ENCODE results near the gene QSOX2. TPM values are rescaled to one million over a fixed set of nuclear protein-coding genes. Genes with fewer than 3 reads are reported as not detected.
A peak's percentile ranks its signal among the peaks of the same experiment; 100 is the strongest.

QSOX2 gene, protein sequence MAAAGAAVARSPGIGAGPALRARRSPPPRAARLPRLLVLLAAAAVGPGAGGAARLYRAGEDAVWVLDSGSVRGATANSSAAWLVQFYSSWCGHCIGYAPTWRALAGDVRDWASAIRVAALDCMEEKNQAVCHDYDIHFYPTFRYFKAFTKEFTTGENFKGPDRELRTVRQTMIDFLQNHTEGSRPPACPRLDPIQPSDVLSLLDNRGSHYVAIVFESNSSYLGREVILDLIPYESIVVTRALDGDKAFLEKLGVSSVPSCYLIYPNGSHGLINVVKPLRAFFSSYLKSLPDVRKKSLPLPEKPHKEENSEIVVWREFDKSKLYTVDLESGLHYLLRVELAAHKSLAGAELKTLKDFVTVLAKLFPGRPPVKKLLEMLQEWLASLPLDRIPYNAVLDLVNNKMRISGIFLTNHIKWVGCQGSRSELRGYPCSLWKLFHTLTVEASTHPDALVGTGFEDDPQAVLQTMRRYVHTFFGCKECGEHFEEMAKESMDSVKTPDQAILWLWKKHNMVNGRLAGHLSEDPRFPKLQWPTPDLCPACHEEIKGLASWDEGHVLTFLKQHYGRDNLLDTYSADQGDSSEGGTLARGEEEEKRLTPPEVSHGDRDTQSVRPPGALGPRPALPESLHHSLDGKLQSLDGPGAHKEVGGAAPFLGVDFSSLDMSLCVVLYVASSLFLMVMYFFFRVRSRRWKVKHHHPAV
- total RNA-seq, result 24.0 and 24.1 TPM in 2 replicates
- long read RNA-seq, partial matches to known transcripts, result 0 of 3 reads
- long read RNA-seq, other reads (novel, unspliced or antisense), result 3 of 3 reads

DNA sequence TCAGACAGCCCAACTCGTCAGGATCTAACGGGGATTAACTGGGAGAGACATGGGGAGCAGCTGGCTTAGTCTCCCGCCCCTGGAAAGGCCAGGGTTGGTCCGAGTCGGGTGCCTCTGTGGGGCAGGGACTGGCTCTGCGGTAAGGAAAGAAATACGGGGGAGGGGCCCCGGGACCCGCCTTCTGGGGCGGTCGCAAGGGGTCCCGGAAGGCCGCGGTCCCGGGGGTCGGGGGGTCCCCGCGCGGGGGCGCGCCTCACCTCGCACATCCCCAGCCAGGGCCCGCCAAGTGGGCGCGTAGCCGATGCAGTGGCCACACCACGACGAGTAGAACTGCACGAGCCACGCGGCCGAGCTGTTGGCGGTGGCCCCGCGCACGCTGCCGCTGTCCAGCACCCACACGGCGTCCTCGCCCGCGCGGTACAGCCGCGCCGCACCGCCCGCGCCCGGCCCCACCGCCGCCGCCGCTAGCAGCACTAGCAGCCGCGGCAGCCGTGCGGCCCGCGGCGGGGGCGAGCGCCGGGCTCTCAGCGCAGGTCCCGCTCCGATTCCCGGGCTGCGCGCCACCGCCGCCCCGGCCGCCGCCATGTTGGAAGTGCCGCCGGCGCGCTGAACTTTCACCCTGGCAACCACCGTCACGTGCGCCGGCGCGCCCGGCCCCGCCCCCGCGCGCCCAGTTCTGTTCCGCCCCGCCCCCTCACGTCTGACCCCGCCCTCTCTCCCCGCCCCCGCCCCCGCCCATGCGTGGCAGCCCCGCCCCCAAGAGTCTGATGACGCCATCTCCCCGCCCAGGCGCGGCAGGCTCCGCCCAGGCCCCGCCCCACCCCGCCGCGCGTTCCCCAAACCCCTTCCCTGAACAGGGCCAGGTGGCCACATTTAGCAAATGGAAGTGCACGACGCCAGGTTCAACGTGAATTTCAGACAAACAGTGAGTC lies at the start of gene QSOX2:
Gene QSOX2, minus strand, starts transcription at position 594 of the 932 bp plus-strand sequence. Its CDS starts 9 bp downstream, at position 585.
- TF ChIP-seq, protein P1, sequence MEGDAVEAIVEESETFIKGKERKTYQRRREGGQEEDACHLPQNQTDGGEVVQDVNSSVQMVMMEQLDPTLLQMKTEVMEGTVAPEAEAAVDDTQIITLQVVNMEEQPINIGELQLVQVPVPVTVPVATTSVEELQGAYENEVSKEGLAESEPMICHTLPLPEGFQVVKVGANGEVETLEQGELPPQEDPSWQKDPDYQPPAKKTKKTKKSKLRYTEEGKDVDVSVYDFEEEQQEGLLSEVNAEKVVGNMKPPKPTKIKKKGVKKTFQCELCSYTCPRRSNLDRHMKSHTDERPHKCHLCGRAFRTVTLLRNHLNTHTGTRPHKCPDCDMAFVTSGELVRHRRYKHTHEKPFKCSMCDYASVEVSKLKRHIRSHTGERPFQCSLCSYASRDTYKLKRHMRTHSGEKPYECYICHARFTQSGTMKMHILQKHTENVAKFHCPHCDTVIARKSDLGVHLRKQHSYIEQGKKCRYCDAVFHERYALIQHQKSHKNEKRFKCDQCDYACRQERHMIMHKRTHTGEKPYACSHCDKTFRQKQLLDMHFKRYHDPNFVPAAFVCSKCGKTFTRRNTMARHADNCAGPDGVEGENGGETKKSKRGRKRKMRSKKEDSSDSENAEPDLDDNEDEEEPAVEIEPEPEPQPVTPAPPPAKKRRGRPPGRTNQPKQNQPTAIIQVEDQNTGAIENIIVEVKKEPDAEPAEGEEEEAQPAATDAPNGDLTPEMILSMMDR (IDR thresholded peaks at IDR 0.05; ENCODE audit: unreplicated experiment), result no peak

DNA sequence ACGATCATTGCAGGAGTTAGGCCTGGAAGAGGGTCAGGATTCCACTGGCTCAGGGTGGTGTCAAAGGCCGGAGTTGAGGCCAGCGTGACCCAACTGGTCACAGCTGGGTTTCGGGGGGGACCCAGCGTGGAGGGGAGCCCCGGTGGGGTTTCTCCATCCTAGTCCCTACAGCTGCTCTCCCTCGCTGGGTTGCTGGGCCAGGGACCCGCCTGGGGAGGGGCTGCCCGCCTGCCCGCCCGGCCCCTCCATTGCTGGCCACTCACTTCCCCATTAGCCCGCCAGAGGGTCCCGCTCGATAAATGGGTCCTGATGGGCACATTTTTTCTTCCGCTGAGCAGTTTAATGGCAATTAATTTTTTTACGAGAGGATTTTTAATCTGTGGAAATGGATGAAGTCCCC lies 49.4 kb upstream of the QSOX2 start:
- Mint-ChIP-seq H3K27ac (peak overlapping the region; percentile 87), H3K36me3 (ENCODE audit: insufficient read depth) (no peaks in the 10 kb centered on the region), H3K4me3 (ENCODE audit: low read depth) (no peak overlapping the region), H3K9me3 (ENCODE audit: low read depth) (no peaks in the 10 kb centered on the region), H3K27me3 (no peaks in the 10 kb centered on the region), H3K4me1 (ENCODE audit: low read depth) (peaks cover 18% of the 10 kb centered on the region)
- TF ChIP-seq, protein P1 (IDR thresholded peaks at IDR 0.05; ENCODE audit: unreplicated experiment), result no peak
- no peak for DNase-seq (ENCODE audit: low spot score, unreplicated experiment)

More for the DNA sequence above, at the start of gene QSOX2:
- H3K4me1 Mint-ChIP-seq (ENCODE audit: low read depth), result peaks cover 17% of the 10 kb centered on the region
- peaks cover 18% of the 10 kb centered on the region for H3K27me3 Mint-ChIP-seq
- H3K27ac Mint-ChIP-seq, result peak within 1 kb of the TSS; percentile 82
- peak; percentile 73 for DNase-seq (ENCODE audit: low spot score, unreplicated experiment)
- H3K4me3 Mint-ChIP-seq (ENCODE audit: low read depth), result peak within 1 kb of the TSS; percentile 92
- no peaks in the 10 kb centered on the region for H3K36me3 Mint-ChIP-seq (ENCODE audit: insufficient read depth)
- H3K9me3 Mint-ChIP-seq (ENCODE audit: low read depth), result no peaks in the 10 kb centered on the region

DNA sequence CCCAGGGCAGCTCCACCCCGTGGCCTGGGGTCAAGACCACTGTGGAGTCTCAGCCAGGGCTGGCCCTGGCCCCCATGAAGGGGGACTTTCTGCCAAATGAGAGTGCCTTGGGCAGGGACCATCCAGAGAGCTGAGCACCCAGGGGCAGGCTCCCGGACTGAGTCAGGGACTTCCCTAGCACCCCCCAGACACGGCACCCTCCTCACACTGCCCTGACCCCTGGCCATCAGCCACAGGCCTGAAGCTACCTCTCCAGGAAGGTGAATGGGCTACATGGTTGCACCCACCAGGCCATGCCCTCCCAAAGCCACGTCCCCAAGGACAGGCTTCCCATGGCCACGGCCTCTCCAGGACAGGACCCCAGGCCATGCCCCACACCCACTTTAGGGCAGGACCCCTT lies 48.8 kb upstream of the QSOX2 start:
- Mint-ChIP-seq H3K36me3 (ENCODE audit: insufficient read depth) (no peaks in the 10 kb centered on the region), H3K27ac (no peak overlapping the region), H3K4me3 (ENCODE audit: low read depth) (no peak overlapping the region), H3K4me1 (ENCODE audit: low read depth) (peaks cover 18% of the 10 kb centered on the region), H3K27me3 (no peaks in the 10 kb centered on the region), H3K9me3 (ENCODE audit: low read depth) (no peaks in the 10 kb centered on the region)
- TF ChIP-seq, protein P1 (IDR thresholded peaks at IDR 0.05; ENCODE audit: unreplicated experiment), result no peak
- no peak for DNase-seq (ENCODE audit: low spot score, unreplicated experiment)

DNA sequence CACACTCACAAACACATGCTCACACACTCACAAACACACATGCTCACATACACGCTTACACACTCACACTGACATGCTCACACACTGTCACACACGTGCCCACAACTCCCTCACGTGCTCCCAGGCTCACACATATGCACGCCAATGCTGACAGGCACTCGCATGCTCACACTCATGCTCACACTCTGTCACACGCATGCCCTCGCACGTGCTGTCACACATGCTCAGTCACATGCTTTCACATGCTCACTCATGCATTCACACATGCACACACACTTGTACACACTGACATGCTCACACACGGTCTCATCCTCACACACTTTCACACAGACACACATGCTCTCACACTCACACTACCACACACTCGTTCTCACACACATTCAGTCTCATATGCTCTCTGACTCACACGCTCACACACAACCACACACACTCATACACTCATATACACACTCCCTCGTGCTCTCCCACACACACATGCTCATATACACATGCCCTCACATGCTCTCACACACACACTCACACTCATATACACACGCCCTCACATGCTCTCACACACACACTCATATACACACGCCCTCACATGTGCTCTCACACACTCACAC lies 48.0 kb upstream of the QSOX2 start:
- Mint-ChIP-seq H3K27me3 (no peaks in the 10 kb centered on the region), H3K4me1 (ENCODE audit: low read depth) (peaks cover 18% of the 10 kb centered on the region), H3K4me3 (ENCODE audit: low read depth) (no peak overlapping the region), H3K36me3 (ENCODE audit: insufficient read depth) (no peaks in the 10 kb centered on the region), H3K9me3 (ENCODE audit: low read depth) (no peaks in the 10 kb centered on the region), H3K27ac (no peak overlapping the region)
- TF ChIP-seq, protein P1 (IDR thresholded peaks at IDR 0.05; ENCODE audit: unreplicated experiment), result no peak
- no peak for DNase-seq (ENCODE audit: low spot score, unreplicated experiment)

All from progenitor cell of endocrine pancreas (in vitro differentiated cells).